ENCODE measurements around the gene RPAP2.

Gene RPAP2

DNA sequence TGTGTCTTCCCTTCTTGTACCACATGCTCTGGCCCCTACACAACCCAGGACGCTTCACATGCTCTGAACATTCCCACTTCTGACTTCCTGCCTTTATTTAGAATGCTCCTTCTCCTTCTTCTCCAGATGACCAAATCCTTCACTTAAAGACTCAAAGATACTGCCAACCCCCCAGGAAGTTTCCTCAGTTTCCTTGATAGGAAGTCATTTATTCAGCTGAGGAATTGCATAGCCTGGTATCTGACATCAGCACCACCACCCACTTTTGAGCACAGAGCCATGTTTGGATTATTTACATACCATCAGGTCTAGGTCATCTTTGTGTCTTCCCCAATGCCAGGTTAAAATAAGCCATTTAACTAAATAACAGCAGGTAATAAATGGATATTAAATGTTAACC is 145.5 kb downstream of the RPAP2 start:
- H3K27me3 ChIP-seq (ENCODE audit: insufficient read depth, low read length) = no peaks in the 10 kb centered on the region
- no peaks in the 10 kb centered on the region for H4K20me1 ChIP-seq (ENCODE audit: insufficient read depth, low read length)
- no peaks in the 10 kb centered on the region for H3K36me3 ChIP-seq (ENCODE audit: insufficient read depth, low read length)
- no peaks in the 10 kb centered on the region for H3K9me3 ChIP-seq (ENCODE audit: low read length)
- no peaks in the 10 kb centered on the region for H3K9me2 ChIP-seq (ENCODE audit: low read depth, low read length)
- no peaks in the 10 kb centered on the region for H3F3A ChIP-seq (ENCODE audit: insufficient read depth, low read length)
- no peak overlapping the region for H3K4me3 ChIP-seq (ENCODE audit: low read depth, low read length, poor library complexity, severe bottlenecking)
- H3K79me2 ChIP-seq (ENCODE audit: insufficient read depth, low read length) = no peaks in the 10 kb centered on the region
- H3K27ac ChIP-seq (ENCODE audit: low read depth, low read length, poor library complexity, severe bottlenecking) = no peak overlapping the region
- no peak overlapping the region for H3K4me2 ChIP-seq (ENCODE audit: low read length)
- H2AFZ ChIP-seq (ENCODE audit: low read length) = no peak overlapping the region
- no peak overlapping the region for H3K9ac ChIP-seq (ENCODE audit: low read length)
- TF ChIP-seq EZH2 (IDR thresholded peaks at IDR 0.05; ENCODE audit: borderline replicate concordance, low read length) = no peak
- TF ChIP-seq, protein P1, sequence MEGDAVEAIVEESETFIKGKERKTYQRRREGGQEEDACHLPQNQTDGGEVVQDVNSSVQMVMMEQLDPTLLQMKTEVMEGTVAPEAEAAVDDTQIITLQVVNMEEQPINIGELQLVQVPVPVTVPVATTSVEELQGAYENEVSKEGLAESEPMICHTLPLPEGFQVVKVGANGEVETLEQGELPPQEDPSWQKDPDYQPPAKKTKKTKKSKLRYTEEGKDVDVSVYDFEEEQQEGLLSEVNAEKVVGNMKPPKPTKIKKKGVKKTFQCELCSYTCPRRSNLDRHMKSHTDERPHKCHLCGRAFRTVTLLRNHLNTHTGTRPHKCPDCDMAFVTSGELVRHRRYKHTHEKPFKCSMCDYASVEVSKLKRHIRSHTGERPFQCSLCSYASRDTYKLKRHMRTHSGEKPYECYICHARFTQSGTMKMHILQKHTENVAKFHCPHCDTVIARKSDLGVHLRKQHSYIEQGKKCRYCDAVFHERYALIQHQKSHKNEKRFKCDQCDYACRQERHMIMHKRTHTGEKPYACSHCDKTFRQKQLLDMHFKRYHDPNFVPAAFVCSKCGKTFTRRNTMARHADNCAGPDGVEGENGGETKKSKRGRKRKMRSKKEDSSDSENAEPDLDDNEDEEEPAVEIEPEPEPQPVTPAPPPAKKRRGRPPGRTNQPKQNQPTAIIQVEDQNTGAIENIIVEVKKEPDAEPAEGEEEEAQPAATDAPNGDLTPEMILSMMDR (IDR thresholded peaks at IDR 0.05; ENCODE audit: low read length) = no peak
- H3K4me1 ChIP-seq (ENCODE audit: insufficient read depth, low read length, severe bottlenecking) = no peaks in the 10 kb centered on the region

- H2AFZ ChIP-seq (ENCODE audit: low read length) = no peak overlapping the region
- no peak overlapping the region for H3K4me3 ChIP-seq (ENCODE audit: low read depth, low read length, poor library complexity, severe bottlenecking)
- H3F3A ChIP-seq (ENCODE audit: insufficient read depth, low read length) = no peaks in the 10 kb centered on the region
- no peak overlapping the region for H3K27ac ChIP-seq (ENCODE audit: low read depth, low read length, poor library complexity, severe bottlenecking)
- TF ChIP-seq EZH2 (IDR thresholded peaks at IDR 0.05; ENCODE audit: borderline replicate concordance, low read length) = no peak
- TF ChIP-seq, protein P1 (IDR thresholded peaks at IDR 0.05; ENCODE audit: low read length) = no peak
- no peak overlapping the region for H3K4me2 ChIP-seq (ENCODE audit: low read length)
- no peaks in the 10 kb centered on the region for H3K79me2 ChIP-seq (ENCODE audit: insufficient read depth, low read length)
- no peaks in the 10 kb centered on the region for H4K20me1 ChIP-seq (ENCODE audit: insufficient read depth, low read length)
- no peaks in the 10 kb centered on the region for H3K9me3 ChIP-seq (ENCODE audit: low read length)
- H3K4me1 ChIP-seq (ENCODE audit: insufficient read depth, low read length, severe bottlenecking) = no peaks in the 10 kb centered on the region
- H3K9me2 ChIP-seq (ENCODE audit: low read depth, low read length) = no peaks in the 10 kb centered on the region
- H3K9ac ChIP-seq (ENCODE audit: low read length) = no peak overlapping the region
- H3K36me3 ChIP-seq (ENCODE audit: insufficient read depth, low read length) = no peaks in the 10 kb centered on the region
- H3K27me3 ChIP-seq (ENCODE audit: insufficient read depth, low read length) = no peaks in the 10 kb centered on the region
These were observed 147.0 kb downstream of the RPAP2 start for GRCh38 chr1:92445865-92446264.

DNA sequence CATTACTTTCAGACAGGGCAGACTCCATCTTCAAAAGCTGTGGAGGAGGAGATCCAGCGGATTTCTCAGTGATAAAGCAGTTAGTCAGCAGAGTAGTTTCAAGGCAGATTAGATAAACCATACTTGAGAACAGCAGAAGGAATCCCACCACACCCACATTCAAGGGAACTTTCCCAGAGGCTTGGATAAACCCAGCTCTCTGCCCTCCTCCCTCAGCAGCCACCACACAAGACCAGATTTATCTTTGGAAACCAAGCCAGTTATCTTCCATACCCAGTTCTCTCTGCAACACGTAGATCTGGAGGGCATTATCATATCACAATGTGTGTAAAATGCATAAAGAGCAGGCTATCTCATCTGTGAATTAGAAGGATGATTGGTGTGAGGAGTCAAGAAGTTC is 147.7 kb downstream of the RPAP2 start:
- Histone ChIP-seq H3F3A (ENCODE audit: insufficient read depth, low read length) (no peaks in the 10 kb centered on the region), H3K4me2 (ENCODE audit: low read length) (no peak overlapping the region), H3K27ac (ENCODE audit: low read depth, low read length, poor library complexity, severe bottlenecking) (no peak overlapping the region), H3K79me2 (ENCODE audit: insufficient read depth, low read length) (no peaks in the 10 kb centered on the region), H3K27me3 (ENCODE audit: insufficient read depth, low read length) (no peaks in the 10 kb centered on the region), H3K9me2 (ENCODE audit: low read depth, low read length) (no peaks in the 10 kb centered on the region), H3K9ac (ENCODE audit: low read length) (no peak overlapping the region), H3K4me3 (ENCODE audit: low read depth, low read length, poor library complexity, severe bottlenecking) (no peak overlapping the region), H4K20me1 (ENCODE audit: insufficient read depth, low read length) (no peaks in the 10 kb centered on the region), H2AFZ (ENCODE audit: low read length) (no peak overlapping the region), H3K9me3 (ENCODE audit: low read length) (no peaks in the 10 kb centered on the region), H3K4me1 (ENCODE audit: insufficient read depth, low read length, severe bottlenecking) (no peaks in the 10 kb centered on the region), H3K36me3 (ENCODE audit: insufficient read depth, low read length) (no peaks in the 10 kb centered on the region)
- TF ChIP-seq, protein P1 (IDR thresholded peaks at IDR 0.05; ENCODE audit: low read length) = no peak
- TF ChIP-seq EZH2 (IDR thresholded peaks at IDR 0.05; ENCODE audit: borderline replicate concordance, low read length) = no peak
